Smooth muscle cell (in vitro differentiated cells): ENCODE measurements around the gene CPSF7. TPM values are rescaled to one million over a fixed set of nuclear protein-coding genes. Genes with fewer than 3 reads are reported as not detected.
A peak's percentile ranks its signal among the peaks of the same experiment; 100 is the strongest.

Experiments used
- DNase-seq: peaks from one replicate; lab custom pipeline; 2025; ENCODE audit not compliant: unreplicated experiment; lab: John Stamatoyannopoulos, UW
- H2AFZ ChIP-seq: fragments of 200-600 bp; sonication (generic); 2 replicates; pipeline ENCODE4 v1.6.0; 2016; ENCODE audit warnings: antibody characterized with exemption, low read depth, mild to moderate bottlenecking
- H3F3A ChIP-seq: fragments of 200-600 bp; sonication (generic); 2 replicates; pipeline ENCODE4 v1.6.0; 2017; ENCODE audit warnings: antibody characterized with exemption, low read depth
- H3K27ac ChIP-seq: fragments of 200-600 bp; sonication (generic); 2 replicates; pipeline ENCODE4 v1.5.1; 2016; ENCODE audit warnings: low read depth, mild to moderate bottlenecking
- H3K27me3 ChIP-seq: fragments of 200-600 bp; sonication (generic); 2 replicates; pipeline ENCODE4 v1.6.1; 2016; ENCODE audit warnings: low read depth, mild to moderate bottlenecking
- H3K36me3 ChIP-seq: fragments of 200-600 bp; sonication (generic); 2 replicates; pipeline ENCODE4 v1.5.1; 2016; ENCODE audit warnings: low read depth
- H3K4me1 ChIP-seq: fragments of 200-600 bp; sonication (generic); 2 replicates; pipeline ENCODE4 v1.5.1; 2016; ENCODE audit warnings: low read depth
- H3K4me2 ChIP-seq: fragments of 200-600 bp; sonication (generic); 2 replicates; pipeline ENCODE4 v1.6.0; 2016; ENCODE audit warnings: mild to moderate bottlenecking
- H3K4me3 ChIP-seq: fragments of 200-600 bp; sonication (generic); 2 replicates; pipeline ENCODE4 v1.5.1; 2016; ENCODE audit warnings: mild to moderate bottlenecking
- H3K79me2 ChIP-seq: fragments of 200-600 bp; sonication (generic); 2 replicates; pipeline ENCODE4 v1.6.0; 2016; ENCODE audit warnings: low read depth, mild to moderate bottlenecking
- H3K9ac ChIP-seq: fragments of 200-600 bp; sonication (generic); 2 replicates; pipeline ENCODE4 v1.6.0; 2016; ENCODE audit warnings: low read depth
- H3K9me3 ChIP-seq: fragments of 200-600 bp; sonication (generic); replicated peaks from 2 replicates; pipeline ENCODE4 v1.5.1; 2016; ENCODE audit warnings: low read depth
- H4K20me1 ChIP-seq: fragments of 200-600 bp; sonication (generic); 2 replicates; pipeline ENCODE4 v1.6.0; 2016; ENCODE audit warnings: low read depth
- WGBS: methylation state at CpG from one replicate; pipeline ENCODE4 v1.1.7; 2016; ENCODE audit warnings: low lambda C conversion rate; 5-methylcytosine and 5-hydroxymethylcytosine counted together
- polyA plus RNA-seq: library from polyadenylated mRNA; unstranded; fragments of >200 nt; fragmentation: Nextera tagmentation; extraction: Ambion mirVana; gene quantifications from 2 replicates; pipeline ENCODE4 v1.2.1, GENCODE V29; 2016
- total RNA-seq: library from RNA; depleted of rRNA; stranded (reverse); fragments of >200 nt; gene quantifications from 2 replicates; pipeline ENCODE4 v1.2.3, GENCODE V29; 2014
- TF ChIP-seq, protein P1 (sequence below): fragments of 200-600 bp; sonication (generic); IDR thresholded peaks from 2 replicates; pipeline ENCODE4 v1.5.1; 2017; ENCODE audit warnings: borderline replicate concordance, mild to moderate bottlenecking, antibody characterized with exemption; ENCODE audit not compliant: insufficient read depth, poor library complexity, severe bottlenecking

Gene CPSF7
- total and polyA plus RNA-seq, 2 experiments from 2014 or later = 26.2 to 35.1 TPM

DNA sequence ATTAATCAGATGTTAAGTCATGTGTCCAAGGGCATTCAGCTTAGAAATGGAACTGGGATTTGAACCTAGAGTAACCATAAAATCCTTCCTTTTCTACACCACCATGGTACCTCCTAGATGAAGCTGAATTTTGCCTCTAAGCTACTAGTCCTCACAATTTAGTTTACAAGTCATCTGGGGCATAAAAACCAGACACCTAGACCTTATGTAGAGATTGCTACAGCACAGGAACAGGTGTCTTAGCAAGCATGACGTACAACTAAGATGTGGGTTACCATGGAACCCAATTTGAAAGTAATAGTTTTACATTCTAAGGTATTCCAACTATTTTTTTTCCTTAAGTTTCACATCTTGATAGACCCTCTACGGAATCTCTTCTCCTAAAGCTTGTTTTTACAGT is 28.2 kb downstream of the CPSF7 start:
- Histone ChIP-seq H3K4me1 (no peaks in the 10 kb centered on the region), H3K4me2 (no peak overlapping the region), H2AFZ (no peak overlapping the region), H3K4me3 (no peak overlapping the region), H3K79me2 (no peaks in the 10 kb centered on the region), H4K20me1 (peaks cover 10% of the 10 kb centered on the region), H3K9ac (no peak overlapping the region), H3F3A (peaks cover 34% of the 10 kb centered on the region), H3K36me3 (peaks cover 16% of the 10 kb centered on the region), H3K27me3 (no peaks in the 10 kb centered on the region), H3K9me3 (no peaks in the 10 kb centered on the region), H3K27ac (peak overlapping the region; percentile 19)
- WGBS = 91% methylated on average over 2 of the region's 2 CpGs
- TF ChIP-seq, protein P1, sequence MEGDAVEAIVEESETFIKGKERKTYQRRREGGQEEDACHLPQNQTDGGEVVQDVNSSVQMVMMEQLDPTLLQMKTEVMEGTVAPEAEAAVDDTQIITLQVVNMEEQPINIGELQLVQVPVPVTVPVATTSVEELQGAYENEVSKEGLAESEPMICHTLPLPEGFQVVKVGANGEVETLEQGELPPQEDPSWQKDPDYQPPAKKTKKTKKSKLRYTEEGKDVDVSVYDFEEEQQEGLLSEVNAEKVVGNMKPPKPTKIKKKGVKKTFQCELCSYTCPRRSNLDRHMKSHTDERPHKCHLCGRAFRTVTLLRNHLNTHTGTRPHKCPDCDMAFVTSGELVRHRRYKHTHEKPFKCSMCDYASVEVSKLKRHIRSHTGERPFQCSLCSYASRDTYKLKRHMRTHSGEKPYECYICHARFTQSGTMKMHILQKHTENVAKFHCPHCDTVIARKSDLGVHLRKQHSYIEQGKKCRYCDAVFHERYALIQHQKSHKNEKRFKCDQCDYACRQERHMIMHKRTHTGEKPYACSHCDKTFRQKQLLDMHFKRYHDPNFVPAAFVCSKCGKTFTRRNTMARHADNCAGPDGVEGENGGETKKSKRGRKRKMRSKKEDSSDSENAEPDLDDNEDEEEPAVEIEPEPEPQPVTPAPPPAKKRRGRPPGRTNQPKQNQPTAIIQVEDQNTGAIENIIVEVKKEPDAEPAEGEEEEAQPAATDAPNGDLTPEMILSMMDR = no peak
- DNase-seq = no peak

DNA sequence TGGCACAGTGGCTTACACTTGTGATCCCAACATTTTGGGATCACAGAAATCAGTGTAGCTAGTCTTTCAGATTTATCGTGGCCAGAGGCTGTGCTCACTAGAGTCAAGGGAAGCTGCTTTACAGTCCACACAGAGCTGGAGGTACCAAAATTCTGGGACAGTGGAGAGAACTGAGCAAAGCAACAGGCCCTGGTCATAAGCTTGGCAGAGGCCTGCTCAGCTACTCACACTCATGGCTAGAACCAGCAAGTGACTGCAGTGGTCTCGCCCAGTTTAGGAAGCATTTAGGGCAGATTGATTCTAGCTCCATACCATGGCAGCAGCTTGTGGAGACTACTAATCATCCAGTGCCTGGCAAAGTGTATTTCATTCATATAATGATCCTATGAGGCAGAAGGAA is 28.6 kb downstream of the CPSF7 start:
- Histone ChIP-seq H3K27me3 (no peaks in the 10 kb centered on the region), H3K9ac (no peak overlapping the region), H3K9me3 (no peaks in the 10 kb centered on the region), H3K4me1 (no peaks in the 10 kb centered on the region), H3K27ac (peak overlapping the region; percentile 19), H4K20me1 (peaks cover 10% of the 10 kb centered on the region), H2AFZ (no peak overlapping the region), H3K79me2 (no peaks in the 10 kb centered on the region), H3F3A (peaks cover 34% of the 10 kb centered on the region), H3K36me3 (peaks cover 16% of the 10 kb centered on the region), H3K4me2 (no peak overlapping the region), H3K4me3 (no peak overlapping the region)
- TF ChIP-seq, protein P1 = no peak
- WGBS = 97% methylated on average over 2 of the region's 2 CpGs
- no peak for DNase-seq

DNA sequence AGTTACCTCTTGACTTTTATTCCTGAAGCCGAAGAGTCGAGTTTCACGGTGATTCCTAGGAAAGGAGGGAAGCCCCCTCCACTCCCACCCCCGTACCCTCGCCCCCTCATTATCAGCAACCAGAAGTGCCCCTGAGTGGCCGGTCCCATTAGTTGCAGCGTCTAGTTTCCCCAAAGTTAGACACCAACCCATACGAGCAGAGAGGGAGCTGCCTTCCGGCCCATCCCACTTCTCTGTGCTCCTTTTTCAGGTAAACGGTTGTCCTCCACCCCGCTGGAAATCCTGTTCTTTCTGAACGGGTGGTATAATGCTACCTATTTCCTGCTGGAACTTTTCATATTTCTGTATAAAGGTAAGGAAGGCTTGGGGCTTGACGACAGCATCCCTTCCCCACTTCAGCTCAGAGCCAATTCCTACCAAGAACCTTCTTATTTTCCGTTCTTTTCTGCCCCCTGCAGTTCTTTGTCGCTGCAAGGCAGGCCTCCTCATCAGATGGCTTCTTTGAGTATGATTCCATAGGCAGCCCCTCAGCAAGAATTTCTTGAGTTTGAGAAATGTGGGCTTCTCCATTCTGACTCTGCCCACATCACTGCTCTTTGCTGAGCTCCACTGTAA is 36.7 kb downstream of the CPSF7 start:
- TF ChIP-seq, protein P1 = no peak
- H2AFZ ChIP-seq = peak overlapping the region; percentile 80
- H3K79me2 ChIP-seq = no peaks in the 10 kb centered on the region
- peak overlapping the region; percentile 47 for H3K9ac ChIP-seq
- H3K4me2 ChIP-seq = peak overlapping the region; percentile 88
- peak overlapping the region; percentile 82 for H3K4me3 ChIP-seq
- no peak overlapping the region for H3K27ac ChIP-seq
- H3K36me3 ChIP-seq = peaks cover 3% of the 10 kb centered on the region
- no peaks in the 10 kb centered on the region for H3F3A ChIP-seq
- no peaks in the 10 kb centered on the region for H4K20me1 ChIP-seq
- no peak for DNase-seq
- WGBS = 11% methylated on average over 15 of the region's 15 CpGs
- no peaks in the 10 kb centered on the region for H3K27me3 ChIP-seq
- no peaks in the 10 kb centered on the region for H3K9me3 ChIP-seq
- H3K4me1 ChIP-seq = peaks cover 4% of the 10 kb centered on the region

DNA sequence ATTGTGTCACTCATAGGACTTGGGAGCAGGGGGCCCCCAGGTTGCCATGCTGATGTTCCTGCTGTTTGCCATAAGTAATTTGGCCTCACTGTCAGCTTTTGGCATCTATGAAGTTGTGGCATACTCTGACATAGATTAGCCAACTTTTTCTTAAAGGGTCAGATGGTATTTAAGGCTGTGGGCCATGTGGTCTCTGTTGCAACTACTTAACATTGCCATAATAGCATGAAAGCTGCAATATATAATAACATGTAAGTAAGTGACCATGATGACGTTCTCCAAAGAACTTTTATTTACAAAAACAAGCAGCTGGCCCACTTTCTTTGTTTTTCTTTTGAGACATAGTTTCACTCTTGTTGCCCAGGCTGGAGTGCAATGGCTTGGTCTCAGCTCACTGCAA is 39.6 kb downstream of the CPSF7 start:
- DNase-seq = no peak
- Histone ChIP-seq H3K27me3 (no peaks in the 10 kb centered on the region), H2AFZ (no peak overlapping the region), H3K9ac (no peak overlapping the region), H3K4me2 (no peak overlapping the region), H3F3A (no peaks in the 10 kb centered on the region), H3K4me3 (no peak overlapping the region), H3K79me2 (no peaks in the 10 kb centered on the region), H3K4me1 (peaks cover 4% of the 10 kb centered on the region), H3K36me3 (peaks cover 3% of the 10 kb centered on the region), H4K20me1 (no peaks in the 10 kb centered on the region), H3K9me3 (no peaks in the 10 kb centered on the region), H3K27ac (no peak overlapping the region)
- 95% methylated on average over 1 of the region's 1 CpG for WGBS
- TF ChIP-seq, protein P1 = no peak
